GM18907 (cell line): Measurements from ENCODE around the gene TIAM2.

Experiments
- ATAC-seq: cut with Tn5 transposase; IDR thresholded peaks from one replicate; pipeline ENCODE4 v1.9.1; 2021; ENCODE audit warnings: mild to moderate bottlenecking, moderate library complexity; ENCODE audit not compliant: unreplicated experiment

The TIAM2 gene

DNA sequence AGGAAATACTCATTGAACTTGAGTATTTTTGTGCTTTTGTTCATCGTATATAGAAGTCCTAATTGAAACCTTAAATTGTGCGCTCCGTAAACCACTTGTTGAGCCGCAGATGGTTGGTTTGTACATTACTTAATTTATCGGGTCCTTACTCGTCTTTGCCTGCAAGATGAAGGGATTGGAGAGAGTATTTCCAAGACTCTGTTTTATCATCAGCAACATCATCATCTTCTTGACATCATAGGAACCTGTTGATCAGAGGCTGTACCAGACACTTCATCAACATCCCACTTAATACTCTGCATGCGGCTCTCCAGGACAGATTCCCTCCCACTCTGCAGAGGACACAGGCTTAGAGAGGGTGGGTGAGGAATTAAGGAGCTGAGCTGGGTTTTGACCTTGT, 28.6 kb downstream of the TIAM2 start:
- ATAC-seq = no peak

GRCh38 chr6:155024391-155025027, 29.4 kb downstream of the TIAM2 start:
- ATAC-seq = no peak

- ATAC-seq = no peak
Measured at GRCh38 chr6:155026022-155026705, 31.0 kb downstream of the TIAM2 start.

GRCh38 chr6:155026706-155027045, 31.6 kb downstream of the TIAM2 start:
- ATAC-seq = no peak

- no peak for ATAC-seq
Measured at GRCh38 chr6:155030148-155030720, 35.1 kb downstream of the TIAM2 start.

DNA sequence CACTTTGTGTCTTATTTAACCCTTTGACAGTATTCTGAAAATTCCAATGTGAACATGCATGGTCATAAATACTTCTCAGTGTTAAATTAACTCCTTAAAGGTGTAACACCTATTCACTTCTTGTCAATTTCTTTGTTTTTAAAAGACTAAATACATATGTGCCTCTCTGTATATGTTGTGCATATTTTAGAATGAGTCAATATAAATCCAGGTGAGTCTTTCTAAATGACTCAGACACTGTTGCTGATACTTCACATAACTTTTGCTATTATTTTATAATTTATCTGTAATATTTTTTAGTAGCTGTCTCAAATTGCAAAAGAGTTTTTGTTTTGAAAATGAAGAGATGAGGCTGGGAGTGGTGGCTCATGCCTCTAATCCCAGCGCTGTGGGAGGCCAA, 36.0 kb downstream of the TIAM2 start:
- ATAC-seq = no peak

DNA sequence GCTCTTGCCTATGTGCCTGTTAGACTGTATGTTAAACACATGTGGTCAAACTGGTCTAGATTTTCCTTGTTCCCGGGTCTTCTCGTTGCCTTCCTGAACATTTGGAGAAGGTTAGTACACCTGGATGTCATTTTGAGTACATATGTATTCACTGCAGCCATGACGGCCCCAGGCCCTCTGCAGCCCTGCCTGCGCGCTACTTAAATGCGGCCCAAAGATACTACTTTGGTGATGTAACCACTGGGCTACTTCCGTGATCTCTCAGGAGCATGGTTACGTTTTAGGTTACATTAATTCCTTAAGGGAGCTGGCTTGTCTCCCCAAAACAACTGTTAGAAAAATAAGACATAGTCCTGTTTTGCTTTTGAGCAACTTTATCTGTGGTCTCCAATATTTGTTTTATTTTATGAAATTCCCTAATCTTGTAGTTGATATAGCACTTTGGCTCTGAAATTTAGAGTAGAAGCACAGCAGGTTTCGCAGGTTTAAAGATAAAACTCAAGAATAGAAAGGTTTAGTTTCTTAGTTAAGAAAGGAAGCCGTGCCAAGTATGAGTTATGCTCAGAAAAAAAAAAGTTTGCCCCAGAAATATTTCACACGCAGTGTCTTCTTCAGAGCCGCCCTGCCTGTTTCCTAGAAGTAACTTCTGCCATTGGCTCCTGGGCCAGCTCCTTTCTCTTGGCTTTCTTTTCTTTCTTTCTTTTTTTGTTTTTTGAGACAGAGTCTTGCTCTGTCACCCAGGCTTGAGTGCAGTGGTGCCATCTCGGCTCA, 38.1 kb downstream of the TIAM2 start:
- no peak for ATAC-seq

DNA sequence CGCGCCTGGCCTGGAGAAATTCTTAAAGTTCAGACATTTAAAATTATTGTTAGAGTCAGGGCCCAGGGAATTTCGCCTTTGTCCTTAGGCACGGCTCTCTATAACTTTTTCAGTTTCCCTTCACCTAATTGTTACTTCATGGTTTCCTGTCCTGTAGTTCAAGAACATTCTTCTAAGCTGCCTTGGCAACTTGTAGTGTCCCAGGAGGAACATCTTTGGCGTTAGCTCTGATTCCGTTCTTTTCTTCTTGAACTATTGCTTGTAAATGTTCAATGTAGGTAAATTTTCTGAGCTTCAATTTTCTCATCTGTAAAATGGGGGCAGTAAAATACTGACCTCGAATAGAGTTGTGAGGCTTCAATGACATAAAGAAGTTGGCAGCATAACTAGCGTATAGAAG, 41.8 kb downstream of the TIAM2 start:
- ATAC-seq = no peak

DNA sequence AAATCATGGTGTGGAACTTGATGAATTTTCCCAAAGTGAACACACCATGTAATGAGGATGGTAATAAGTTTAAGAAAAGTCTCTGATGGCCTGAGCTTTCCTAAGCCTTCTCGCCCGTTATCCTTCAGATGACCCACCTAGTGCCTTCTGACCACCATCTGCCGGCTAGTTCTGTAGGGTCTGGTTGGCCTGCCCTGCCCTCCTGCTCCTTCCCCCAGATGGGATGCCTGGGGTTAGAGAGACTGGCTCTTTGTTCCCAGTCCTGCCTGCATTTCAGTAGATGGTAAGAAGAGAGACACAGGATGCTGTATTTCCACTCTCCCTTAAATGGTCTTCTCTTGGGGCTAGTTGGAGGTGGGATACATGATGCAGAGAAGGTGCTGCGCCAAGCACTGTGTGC, 43.0 kb downstream of the TIAM2 start:
- no peak for ATAC-seq

DNA sequence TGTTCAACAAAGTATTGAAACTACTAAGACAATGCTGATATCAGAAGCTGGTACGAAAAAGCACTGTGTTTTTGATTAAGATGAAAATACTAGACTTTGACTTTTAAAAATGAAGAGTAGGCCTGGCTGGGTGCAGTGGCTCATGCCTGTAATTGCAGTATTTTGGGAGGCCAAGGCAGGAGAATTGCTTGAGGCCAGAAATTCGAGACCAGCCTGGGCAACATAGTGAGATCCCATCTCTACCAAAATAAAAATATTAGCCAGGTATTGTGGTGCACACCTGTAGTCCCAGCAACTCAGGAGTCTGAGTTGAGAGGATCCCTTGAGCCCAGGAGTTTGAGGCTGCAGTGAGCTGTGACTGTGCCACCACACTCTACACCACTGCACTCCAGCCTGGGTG, 43.4 kb downstream of the TIAM2 start:
- ATAC-seq = no peak

- ATAC-seq = no peak
Measured at GRCh38 chr6:155039618-155040017, 44.5 kb downstream of the TIAM2 start.

- no peak for ATAC-seq
Measured at GRCh38 chr6:155040154-155040553, 45.0 kb downstream of the TIAM2 start.

DNA sequence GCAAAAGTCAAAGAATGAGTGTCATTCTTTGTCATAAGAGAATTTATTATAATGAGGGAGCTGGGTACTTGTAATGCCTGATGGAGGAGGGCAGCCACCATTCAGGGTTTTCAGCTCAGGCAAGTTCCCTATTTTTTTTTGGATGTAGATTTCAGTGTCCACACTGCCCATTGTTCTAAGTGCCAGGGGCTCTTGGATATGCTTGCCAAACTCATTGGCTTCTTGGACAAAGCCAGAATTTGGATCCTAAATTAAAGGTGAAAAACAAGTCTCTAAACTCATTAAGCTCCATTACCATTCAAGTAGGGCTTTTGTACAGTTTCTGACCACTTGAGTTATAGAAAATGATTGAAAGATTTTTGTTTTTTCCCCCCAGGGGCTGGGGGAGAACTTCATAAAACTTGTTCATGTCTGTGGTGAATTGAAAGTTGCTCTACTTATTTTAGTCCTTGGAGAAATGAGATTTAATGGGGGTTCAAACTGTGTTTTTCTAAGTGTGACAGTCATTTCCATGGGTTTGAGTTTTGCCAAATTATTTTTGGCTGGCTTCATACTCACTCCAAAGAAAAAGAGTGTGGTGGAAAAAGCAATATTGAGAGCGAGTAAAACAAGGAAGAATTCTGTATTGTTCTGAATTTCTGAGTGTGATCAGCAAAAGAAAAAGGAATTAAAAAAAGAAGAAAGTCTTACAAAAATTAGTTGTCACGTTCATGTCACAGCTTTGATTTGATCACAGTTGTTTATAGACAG, 46.0 kb downstream of the TIAM2 start:
- ATAC-seq = no peak

DNA sequence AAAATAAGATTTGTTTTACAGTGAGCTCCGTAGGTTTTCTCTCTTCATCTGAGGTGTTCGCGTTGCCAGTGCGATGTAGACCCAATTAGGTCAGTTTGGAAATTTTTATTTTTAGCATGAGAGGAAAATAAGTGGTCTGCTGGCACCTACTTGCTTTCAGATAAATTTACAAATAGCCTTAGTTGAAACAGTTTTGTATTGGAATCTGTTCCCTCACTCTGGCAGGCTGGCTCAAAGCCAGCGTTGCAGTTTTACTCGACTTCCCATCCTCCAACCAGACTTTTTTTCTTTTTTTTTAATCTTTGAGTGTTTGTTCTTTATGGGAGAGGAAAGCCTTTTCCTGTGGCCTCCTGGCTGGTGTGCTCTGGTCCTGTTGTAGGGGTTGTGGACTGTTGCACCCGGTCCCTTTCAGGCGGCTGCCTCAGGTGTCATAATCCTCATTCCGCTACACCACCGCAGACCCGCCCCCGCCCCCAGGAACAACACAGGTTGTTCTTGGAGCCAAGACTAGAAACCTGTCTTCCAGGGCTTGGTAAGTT, 46.7 kb downstream of the TIAM2 start:
- ATAC-seq = no peak

GRCh38 chr6:155042983-155043382, 47.9 kb downstream of the TIAM2 start:
- no peak for ATAC-seq

DNA sequence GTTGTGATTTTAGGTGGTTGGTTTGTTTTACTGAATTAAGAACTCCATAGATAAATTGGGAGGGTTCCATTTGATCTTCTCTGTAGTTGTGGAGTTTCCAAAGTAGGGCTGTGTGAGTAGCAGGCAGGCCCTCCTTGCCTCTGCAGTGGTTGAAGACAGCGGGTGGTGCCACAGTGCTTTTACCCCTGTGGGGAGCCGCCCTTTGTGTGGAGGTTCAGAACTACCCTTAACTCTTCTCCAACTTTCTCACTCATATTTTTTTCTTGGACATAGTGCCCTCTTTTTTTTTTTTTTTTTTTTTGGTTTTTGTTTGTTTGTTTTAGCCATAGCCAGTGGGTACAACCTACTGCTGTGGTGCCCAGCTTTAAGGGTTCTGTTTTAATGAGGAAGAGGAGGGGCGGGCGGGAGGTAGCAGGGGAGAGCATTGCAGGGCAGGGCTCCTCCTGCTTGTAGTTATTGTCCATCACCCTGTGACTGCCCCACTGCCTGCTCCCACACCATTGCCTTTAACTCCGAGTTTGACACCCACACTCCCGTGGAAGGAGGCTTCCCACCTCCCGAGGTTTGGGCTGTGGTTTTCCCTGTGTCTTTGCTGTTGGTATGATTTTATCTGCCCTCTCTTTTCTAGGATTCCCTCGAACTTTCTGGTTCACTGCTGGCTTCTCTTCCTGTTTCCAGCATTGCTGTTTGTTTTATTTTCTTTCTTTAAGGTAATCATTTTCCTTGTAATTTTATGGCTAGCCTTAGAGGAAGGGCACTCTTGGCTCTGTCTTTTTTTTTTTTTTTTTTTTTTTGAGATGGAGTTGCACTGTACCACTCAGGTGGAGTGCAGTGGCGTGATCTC, 50.7 kb downstream of the TIAM2 start:
- no peak for ATAC-seq

DNA sequence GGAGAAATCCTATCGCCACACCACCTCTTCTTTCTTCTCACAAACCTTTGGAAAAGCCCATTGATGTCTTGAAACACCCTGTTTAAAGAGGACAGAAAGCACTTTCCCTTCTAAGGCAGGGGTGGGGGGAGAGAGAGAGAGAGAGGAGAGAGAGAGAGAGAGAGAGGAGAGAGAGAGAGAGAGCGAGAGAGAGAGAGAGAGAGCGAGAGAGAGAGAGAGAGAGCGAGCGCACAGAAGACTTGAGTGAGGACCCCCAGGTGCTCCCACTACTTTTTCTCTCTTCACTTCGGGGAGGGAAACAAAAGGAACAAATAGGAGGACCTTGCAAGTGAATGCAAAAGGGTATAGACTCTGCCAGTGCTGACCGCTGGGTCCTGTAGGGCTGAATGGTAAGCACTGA, 52.4 kb downstream of the TIAM2 start:
- ATAC-seq = no peak

GRCh38 chr6:155050311-155050710, 55.2 kb downstream of the TIAM2 start:
- ATAC-seq = peak; percentile 89

GRCh38 chr6:155054491-155055250, 59.6 kb downstream of the TIAM2 start:
- no peak for ATAC-seq
